ENCODE results near the gene CFL2.

DNA sequence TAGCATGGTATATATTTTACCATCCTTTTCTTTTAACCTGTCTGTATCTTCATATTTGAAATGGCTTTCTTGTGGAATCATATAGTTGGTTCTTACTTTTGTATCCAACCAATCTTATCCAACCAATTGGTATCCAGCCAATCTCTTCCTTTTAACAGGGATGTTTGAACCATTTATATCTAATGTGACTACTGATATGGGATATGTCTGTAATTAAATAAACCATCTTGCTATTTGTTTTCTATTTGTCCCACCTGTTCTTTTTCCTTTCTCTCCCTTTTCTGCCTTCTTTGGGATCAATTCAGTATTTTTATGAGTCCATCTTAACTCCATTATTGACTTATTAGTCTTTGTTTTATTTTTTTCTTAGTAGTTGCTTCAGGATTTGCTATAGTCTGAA is 53.6 kb downstream of the CFL2 start:
- TF ChIP-seq POLR2A (IDR thresholded peaks at IDR 0.05) (no peak), CTCF (IDR thresholded peaks at IDR 0.05) (no peak), EP300 (IDR thresholded peaks at IDR 0.05; ENCODE audit: low read depth) (no peak), POLR2AphosphoS5 (IDR thresholded peaks at IDR 0.05) (no peak)
